Panc1 (cell line): ENCODE results near the gene CFAP100. TPM values are rescaled to one million over a fixed set of nuclear protein-coding genes. Genes with fewer than 3 reads are reported as not detected.

Experiments
- ATAC-seq: fragments of 200-7000 bp; cut with Tn5 transposase; 2 replicates; pipeline ENCODE4 v1.9.1; 2020; ENCODE audit warnings: mild to moderate bottlenecking, moderate library complexity
- BruUV-seq: library from RNA; stranded (reverse); fragments of 400-500 nt; replicated peaks from 2 replicates; lab custom pipeline; 2021; lab: Mats Ljungman, UMichigan
- CTCF ChIA-PET: fragments of 300-600 bp; sonication (Branson Sonifier 250); formaldehyde crosslinking; loops from one replicate; lab custom pipeline; 2022; ENCODE audit warnings: antibody characterized with exemption; lab: Charles Lee
- POLR2A ChIA-PET: fragments of 300-600 bp; sonication (Branson Sonifier 250); formaldehyde crosslinking; loops from one replicate; lab custom pipeline; 2022; ENCODE audit warnings: antibody characterized with exemption; lab: Charles Lee
- DNase-seq: peaks from one replicate; pipeline ENCODE4 v3.0.0-alpha.2; 2010; ENCODE audit warnings: low read depth, low spot score
- H3K27ac ChIP-seq: 2 replicates; pipeline ENCODE4 v1.5.1; 2011; ENCODE audit warnings: mild to moderate bottlenecking, low read length, inconsistent platforms
- H3K27me3 ChIP-seq: fragments of 200-500 bp; sonication (Bioruptor generic); 2 replicates; pipeline ENCODE4 v1.6.0; 2014; ENCODE audit warnings: low read length, inconsistent platforms; ENCODE audit not compliant: control insufficient read depth, insufficient read depth
- H3K36me3 ChIP-seq: fragments of 200-500 bp; sonication (Bioruptor generic); 2 replicates; pipeline ENCODE4 v1.5.1; 2014; ENCODE audit warnings: inconsistent platforms, mild to moderate bottlenecking, low read length, moderate library complexity; ENCODE audit not compliant: control insufficient read depth, insufficient read depth
- H3K4me1 ChIP-seq: 2 replicates; pipeline ENCODE4 v1.5.1; 2011; ENCODE audit warnings: inconsistent platforms, mild to moderate bottlenecking, low read length, moderate library complexity; ENCODE audit not compliant: control insufficient read depth, insufficient read depth
- H3K4me3 ChIP-seq, 2 experiments: 2 replicates each; pipeline ENCODE4 v1.5.1; 2011 to 2012; ENCODE audit warnings: low read depth in 2 of 2, low read length in 2 of 2, mild to moderate bottlenecking in 2 of 2, inconsistent platforms in 1 of 2, moderate library complexity in 1 of 2
- H3K9me3 ChIP-seq: fragments of 200-500 bp; sonication (Bioruptor generic); 2 replicates; pipeline ENCODE4 v1.5.1; 2014; ENCODE audit warnings: low read depth, mild to moderate bottlenecking, inconsistent platforms, low read length, moderate library complexity; ENCODE audit not compliant: control insufficient read depth, insufficient read depth
- CTCF ChIP-seq: fragments of 450-650 bp; IDR thresholded peaks from 2 replicates; pipeline ENCODE4 v1.5.1; 2017; ENCODE audit warnings: mild to moderate bottlenecking
- POLR2AphosphoS5 ChIP-seq: IDR thresholded peaks from 2 replicates; pipeline ENCODE4 v1.6.1; 2012; ENCODE audit warnings: mild to moderate bottlenecking, low read depth, low read length, moderate library complexity
- REST ChIP-seq, 2 experiments: IDR thresholded peaks; 2 replicates each; pipeline ENCODE4 v1.6.1; 2011 to 2012; ENCODE audit warnings: low read depth in 2 of 2, control low read depth in 1 of 2, low read length in 1 of 2, mild to moderate bottlenecking in 1 of 2, moderate library complexity in 1 of 2; ENCODE audit not compliant: insufficient read depth in 1 of 2
- SIN3A ChIP-seq: IDR thresholded peaks from 2 replicates; pipeline ENCODE4 v1.6.1; 2012; ENCODE audit warnings: low read depth, mild to moderate bottlenecking, low read length, moderate library complexity, borderline replicate concordance; ENCODE audit not compliant: insufficient read depth
- TCF7L2 ChIP-seq: IDR thresholded peaks from 2 replicates; pipeline ENCODE4 v1.6.1; 2011; ENCODE audit warnings: mild to moderate bottlenecking, low read depth, low read length, inconsistent platforms
- in situ Hi-C: cut with HindIII; loops from 2 replicates; pipeline ENCODE4 v1.10.0; 2016; ENCODE audit warnings: low sequenced_read_pairs, low pct_unique_long_range_greater_than_20kb
- intact Hi-C: fragments of 100-400 bp; cut with micrococcal nuclease; formaldehyde crosslinking; loops from one replicate; pipeline ENCODE4 v1.10.0; 2022; ENCODE audit not compliant: unreplicated experiment
- total RNA-seq: library from RNA; stranded (reverse); gene quantifications from one replicate; pipeline ENCODE4 v1.2.1, GENCODE V29; 2021; ENCODE audit not compliant: unreplicated experiment

CFAP100 gene
- total RNA-seq, 1 experiment from 2014 or later, result not detected

DNA sequence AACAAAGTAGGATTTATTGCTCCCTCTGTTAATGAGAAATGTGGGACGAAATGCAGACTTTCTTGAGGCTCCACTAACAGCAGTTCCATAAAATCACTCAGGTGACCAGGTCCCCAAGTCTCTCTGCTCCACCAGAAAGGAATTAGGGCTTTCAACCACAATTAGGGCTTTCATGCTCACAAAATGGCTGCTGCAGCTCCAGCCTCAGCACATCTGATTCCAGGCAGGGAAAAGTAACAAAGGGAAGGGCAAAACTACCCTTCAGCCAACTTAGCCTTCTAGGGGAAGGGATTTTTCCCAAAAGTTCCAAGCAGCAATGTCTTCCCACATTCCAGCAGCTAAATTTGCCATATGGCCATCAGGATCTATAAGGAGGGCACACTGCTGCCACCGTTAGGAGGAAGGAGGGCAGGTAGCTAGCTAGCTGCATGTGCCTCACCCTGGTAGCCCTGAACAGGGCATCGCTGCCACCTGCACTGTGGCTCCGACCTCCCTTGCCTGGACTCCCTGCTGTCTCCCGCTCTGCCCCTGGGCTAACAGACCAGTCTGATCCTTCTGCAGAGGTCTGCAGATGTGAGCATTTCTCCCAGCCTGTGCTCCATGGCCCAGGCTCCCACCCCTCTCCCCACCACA lies 12.8 kb downstream of the CFAP100 start:
- H3K4me3 ChIP-seq, result no peak overlapping the region
- H3K27ac ChIP-seq, result no peak overlapping the region
- no peak for DNase-seq
- POLR2A ChIA-PET, result no interaction called here
- no peaks in the 10 kb centered on the region for H3K36me3 ChIP-seq
- no TSS peak for BruUV-seq
- no peaks in the 10 kb centered on the region for H3K4me1 ChIP-seq
- no peaks in the 10 kb centered on the region for H3K9me3 ChIP-seq
- no peak for ATAC-seq
- H3K27me3 ChIP-seq, result peaks cover 7% of the 10 kb centered on the region
- in situ Hi-C loops, result no loop called here
- no peak for TF ChIP-seq SIN3A
- TF ChIP-seq CTCF, result no peak
- TF ChIP-seq POLR2AphosphoS5, result no peak
- no peak for TF ChIP-seq REST (IDR thresholded peaks at IDR 0.05; ENCODE audit: insufficient read depth in 1 of 2, low read depth in 2 of 2, low read length in 1 of 2)
- no peak for TF ChIP-seq TCF7L2
- CTCF ChIA-PET, result no interaction called here
- intact Hi-C loops, result no loop called here

DNA sequence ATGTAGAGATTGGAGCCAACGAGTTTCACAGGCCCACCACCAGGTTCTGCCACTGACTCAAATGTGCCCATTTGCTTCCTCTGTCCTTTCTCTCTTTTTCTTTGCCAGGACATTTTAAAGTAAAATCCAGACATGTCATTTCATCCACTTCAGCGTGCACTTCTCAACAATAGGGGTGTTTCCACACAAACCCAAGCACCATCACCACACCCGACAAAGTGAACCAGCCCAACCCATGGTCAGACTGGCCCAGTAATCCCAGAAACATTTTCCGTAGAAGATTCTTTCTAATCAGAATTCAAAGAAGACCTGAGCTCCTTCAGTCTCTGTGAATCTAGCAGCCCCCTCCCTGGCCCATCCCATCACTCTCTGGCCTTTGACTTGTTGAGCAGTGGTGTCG lies 13.4 kb downstream of the CFAP100 start:
- Histone ChIP-seq H3K27me3 (peaks cover 7% of the 10 kb centered on the region), H3K4me3 (no peak overlapping the region), H3K36me3 (no peaks in the 10 kb centered on the region), H3K4me1 (no peaks in the 10 kb centered on the region), H3K27ac (no peak overlapping the region), H3K9me3 (no peaks in the 10 kb centered on the region)
- no peak for TF ChIP-seq SIN3A
- TF ChIP-seq CTCF, result no peak
- no peak for TF ChIP-seq REST (IDR thresholded peaks at IDR 0.05; ENCODE audit: insufficient read depth in 1 of 2, low read depth in 2 of 2, low read length in 1 of 2)
- TF ChIP-seq POLR2AphosphoS5, result no peak
- no peak for TF ChIP-seq TCF7L2
- intact Hi-C loops, result no loop called here
- ATAC-seq (no peak), DNase-seq (no peak)
- BruUV-seq, result no TSS peak
- ChIA-PET CTCF (no interaction called here), POLR2A (no interaction called here)
- in situ Hi-C loops, result no loop called here
